Lower leg skin (tissue), 4 donors: ENCODE measurements around the gene CD276. TPM values are rescaled to one million over a fixed set of nuclear protein-coding genes. Genes with fewer than 3 reads are reported as not detected.

Experiments
- DNase-seq, 2 donors: peaks; one replicate each; pipeline ENCODE4 v3.0.0-alpha.2; 2019; ENCODE audit warnings: low spot score in 2 of 2
- H3K4me3 ChIP-seq: fragments of 200-600 bp; sonication (generic); 2 replicates; pipeline ENCODE4 v1.5.1; 2017; ENCODE audit warnings: mild to moderate bottlenecking, low read depth; ENCODE audit not compliant: poor library complexity, severe bottlenecking
- CTCF ChIP-seq, 3 donors: fragments of 450-650 bp; IDR thresholded peaks; one replicate each; pipeline ENCODE4 v1.5.1; 2016; ENCODE audit warnings: antibody characterized with exemption in 3 of 3, mild to moderate bottlenecking in 3 of 3, moderate library complexity in 2 of 3
- POLR2A ChIP-seq, 2 donors: fragments of 450-650 bp; IDR thresholded peaks; one replicate each; pipeline ENCODE4 v1.6.1; 2016 to 2017; ENCODE audit warnings: antibody characterized with exemption in 2 of 2, mild to moderate bottlenecking in 1 of 2, moderate library complexity in 1 of 2
- WGBS, 2 donors: methylation state at CpG; one replicate each; pipeline ENCODE4 v1.1.5; 2018; 5-methylcytosine and 5-hydroxymethylcytosine counted together
- intact Hi-C: fragments of 100-400 bp; cut with DNase I; formaldehyde crosslinking; loops from one replicate; pipeline ENCODE4 v1.15.0; 2023; ENCODE audit warnings: low total_unique reads
- total RNA-seq, 4 donors: library from RNA; depleted of rRNA; stranded (reverse); fragments of >200 nt; gene quantifications; one replicate each; pipeline ENCODE4 v1.1.0, GENCODE V29; 2016

The CD276 gene
- total RNA-seq, 4 donors from 2014 or later: 33.4 to 49.9 (median 45.4) TPM

- 57 to 65% methylated on average over 2 of the region's 2 CpGs for WGBS, 2 donors
- no peak for DNase-seq
- no peak for TF ChIP-seq CTCF (IDR thresholded peaks at IDR 0.05)
- no peak for TF ChIP-seq POLR2A (IDR thresholded peaks at IDR 0.05)
- intact Hi-C loops: no loop called here
- no peak overlapping the region for H3K4me3 ChIP-seq
Measured at GRCh38 chr15:73756390-73756789, 72.2 kb downstream of the CD276 start.

GRCh38 chr15:73756947-73757513 lies 72.8 kb downstream of the CD276 start:
- whole genome bisulfite sequencing, 2 donors: 51% methylated on average over 3 of the region's 3 CpGs
- intact Hi-C loops: no loop called here
- H3K4me3 ChIP-seq: no peak overlapping the region
- DNase-seq: no peak
- no peak for TF ChIP-seq CTCF (IDR thresholded peaks at IDR 0.05)
- TF ChIP-seq POLR2A (IDR thresholded peaks at IDR 0.05): no peak

GRCh38 chr15:73757571-73757970 lies 73.4 kb downstream of the CD276 start:
- no peak overlapping the region for H3K4me3 ChIP-seq
- intact Hi-C loops: no loop called here
- TF ChIP-seq POLR2A (IDR thresholded peaks at IDR 0.05): no peak
- TF ChIP-seq CTCF (IDR thresholded peaks at IDR 0.05): no peak
- DNase-seq: no peak

- no peak overlapping the region for H3K4me3 ChIP-seq
- intact Hi-C loops: no loop called here
- TF ChIP-seq POLR2A (IDR thresholded peaks at IDR 0.05) (no peak), CTCF (IDR thresholded peaks at IDR 0.05) (no peak)
- WGBS, 2 donors: 72 to 77% methylated on average over 5 of the region's 5 CpGs
- DNase-seq: no peak
Measured at GRCh38 chr15:73758461-73758860, 74.3 kb downstream of the CD276 start.

- DNase-seq: no peak
- no peak for TF ChIP-seq CTCF (IDR thresholded peaks at IDR 0.05)
- no peak for TF ChIP-seq POLR2A (IDR thresholded peaks at IDR 0.05)
- H3K4me3 ChIP-seq: no peak overlapping the region
- intact Hi-C loops: no loop called here
- WGBS, 2 donors: 35 to 37% methylated on average over 11 of the region's 11 CpGs
Measured at GRCh38 chr15:73760330-73761329, 76.4 kb downstream of the CD276 start.
